Right renal pelvis (tissue), 4 donors: Measurements from ENCODE around the gene BTNL2. TPM values are rescaled to one million over a fixed set of nuclear protein-coding genes. Genes with fewer than 3 reads are reported as not detected.

Experiments used
- DNase-seq, 4 donors: peaks; one replicate each; pipeline ENCODE4 v3.0.0-alpha.2; 2013; ENCODE audit warnings: low read depth in 4 of 4, low spot score in 3 of 4, missing footprints in 1 of 4
- polyA plus RNA-seq, 4 donors: library from polyadenylated mRNA; unstranded; fragments of 120-200 nt; gene quantifications; one replicate each; pipeline ENCODE4 v1.2.1, GENCODE V29; 2013; ENCODE audit not compliant: insufficient read length in 4 of 4

Gene BTNL2
- polyA plus RNA-seq, 4 donors = 0.19 to 1.3 (median 0.52) TPM; not detected in 1

DNA sequence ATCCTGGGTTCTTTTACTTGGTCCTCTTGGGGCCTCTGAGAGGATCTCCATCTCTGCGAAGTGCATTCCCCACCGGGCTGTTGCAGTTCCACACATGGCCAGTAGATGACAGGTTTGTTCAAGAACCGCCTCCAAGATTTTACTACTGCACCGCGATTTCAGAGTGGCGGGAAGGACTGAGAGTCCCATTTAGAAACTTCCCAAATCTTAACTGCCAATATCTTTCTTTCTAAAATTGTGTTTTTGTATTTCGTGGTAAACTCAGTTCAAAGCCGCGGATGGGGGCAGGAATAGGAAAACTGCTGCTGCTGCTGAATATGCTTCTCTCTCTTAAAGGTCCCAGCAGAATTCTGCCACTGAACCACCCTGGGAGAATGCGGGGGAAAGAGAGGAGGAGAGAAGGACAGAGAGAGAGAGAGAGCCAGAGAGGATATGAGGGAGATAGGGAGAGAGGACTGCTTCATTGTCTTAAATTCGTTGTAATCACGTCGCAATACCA, 8.6 kb upstream of the BTNL2 start:
- peak; percentile 54 to 66 (median 56) for DNase-seq

DNA sequence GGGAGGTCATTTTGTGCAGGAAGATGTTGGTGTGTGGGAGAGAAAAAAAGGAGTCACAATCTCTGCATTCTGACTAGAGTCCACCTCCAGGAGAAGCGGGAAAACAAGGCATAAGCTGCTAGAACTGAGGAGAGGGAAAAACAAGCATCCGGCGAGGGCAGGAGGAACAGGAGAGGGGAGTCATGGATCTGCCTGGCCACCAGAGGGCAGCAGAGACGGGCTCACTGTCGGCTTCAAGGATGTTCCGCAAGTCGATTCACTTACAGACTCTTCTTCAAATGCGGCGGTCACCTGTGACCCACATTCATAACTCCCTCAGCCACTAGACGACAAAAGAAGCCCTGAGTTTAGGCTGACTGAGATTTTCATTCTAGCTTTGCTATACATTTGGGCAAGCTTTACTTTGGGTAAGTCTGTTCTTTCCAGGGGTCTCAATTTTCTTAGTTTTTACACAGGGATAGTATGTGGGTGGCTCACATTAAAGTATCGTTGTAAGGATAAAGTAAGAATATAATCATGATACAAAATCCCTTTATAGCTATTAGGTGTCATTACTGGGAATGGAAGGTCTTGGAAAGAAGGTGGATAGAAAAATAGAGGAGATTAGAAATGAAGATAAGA, 6.6 kb upstream of the BTNL2 start:
- peak; percentile 43 to 68 (median 60) for DNase-seq

DNA sequence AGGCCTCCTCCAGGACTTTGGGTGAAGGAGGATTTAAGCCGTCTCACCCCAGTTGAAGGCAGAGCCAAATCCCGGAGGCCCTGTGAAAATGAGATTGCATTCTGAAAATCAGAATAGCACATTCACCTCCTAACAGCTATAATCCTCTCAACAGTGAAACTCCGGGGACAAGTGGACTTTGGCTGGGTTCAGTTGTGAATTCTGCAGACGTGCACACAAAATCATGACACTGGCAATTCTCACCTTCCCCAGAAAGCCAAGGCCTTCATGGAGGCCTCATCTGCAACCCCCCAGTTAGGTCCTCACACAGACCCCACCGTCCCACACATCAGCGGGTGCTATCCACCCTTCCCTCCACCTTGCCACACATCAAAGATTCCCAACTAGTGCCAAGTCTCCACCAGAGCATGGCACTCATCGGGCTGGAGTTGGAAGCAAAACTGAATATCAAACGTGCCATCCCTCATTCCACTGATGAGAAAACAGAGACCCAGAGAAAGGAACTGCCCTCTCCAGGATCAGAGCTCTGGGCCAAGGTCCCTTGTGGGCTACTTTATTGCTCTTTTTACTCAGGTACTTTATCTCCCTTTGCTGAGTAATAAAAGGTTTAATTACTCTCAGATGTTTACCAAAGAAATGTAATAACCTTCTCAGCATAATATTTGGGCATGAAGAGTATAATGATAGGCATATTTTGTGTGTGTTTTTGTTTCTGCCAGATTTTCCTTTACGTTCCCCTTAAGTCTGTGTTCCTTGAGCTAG, 4.8 kb upstream of the BTNL2 start:
- DNase-seq = no peak

DNA sequence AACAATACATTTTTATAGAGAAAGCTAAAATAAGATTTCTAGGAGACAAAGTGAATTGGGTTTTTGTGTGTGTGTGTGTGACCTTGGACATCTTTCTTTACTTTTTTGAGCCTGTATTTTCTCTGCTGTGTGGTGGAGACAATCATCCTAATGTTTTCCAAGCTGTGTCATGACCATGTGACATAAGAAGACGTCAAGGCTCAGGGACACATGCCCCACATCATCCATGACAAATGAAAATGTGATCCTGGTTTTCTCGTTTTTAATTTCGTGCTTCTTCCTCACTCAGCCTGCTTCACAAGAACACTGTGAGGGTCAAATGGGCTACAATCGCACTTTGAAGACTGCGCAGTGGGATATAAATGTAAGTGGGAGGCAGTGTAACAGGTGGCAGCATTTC, 3.9 kb upstream of the BTNL2 start:
- DNase-seq = no peak

DNA sequence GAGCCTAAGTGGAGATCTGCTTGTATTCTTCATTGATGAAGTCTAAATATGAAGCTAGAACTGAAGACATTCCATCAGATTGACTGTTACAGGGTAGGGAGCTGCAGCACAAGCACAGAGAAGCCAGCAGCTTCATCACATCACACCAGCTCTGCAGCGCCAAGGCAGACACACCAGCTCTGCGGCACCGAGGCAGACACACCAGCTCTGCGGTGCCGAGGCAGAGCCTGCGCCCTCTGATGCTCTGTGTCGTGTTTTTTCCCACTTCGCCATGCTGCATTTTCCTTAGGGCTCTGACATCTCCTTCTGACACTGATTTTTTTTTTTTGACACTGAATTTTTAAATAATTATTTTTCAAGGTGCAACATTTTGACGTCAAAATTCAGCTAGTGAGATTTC, 784 bp downstream of the BTNL2 start:
- DNase-seq = no peak

DNA sequence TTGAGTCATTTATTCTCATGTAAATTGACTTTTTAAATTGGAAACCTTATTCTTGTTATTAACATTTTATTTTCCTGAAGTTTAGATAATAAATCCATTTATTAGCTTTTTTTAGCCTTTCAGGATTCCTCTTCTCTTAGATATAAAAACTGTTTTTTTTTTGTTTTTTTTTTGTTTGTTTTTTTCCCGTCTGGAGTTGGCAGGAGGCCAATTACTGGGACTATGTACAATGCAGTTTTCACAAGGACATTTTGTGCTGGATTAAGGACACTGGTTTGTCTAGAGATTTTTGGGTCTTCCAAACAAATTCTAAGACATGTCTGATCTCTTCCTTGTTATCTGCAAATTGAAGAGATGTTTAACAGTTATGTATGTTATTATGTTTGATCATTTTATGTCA, 1.3 kb downstream of the BTNL2 start:
- no peak for DNase-seq

DNA sequence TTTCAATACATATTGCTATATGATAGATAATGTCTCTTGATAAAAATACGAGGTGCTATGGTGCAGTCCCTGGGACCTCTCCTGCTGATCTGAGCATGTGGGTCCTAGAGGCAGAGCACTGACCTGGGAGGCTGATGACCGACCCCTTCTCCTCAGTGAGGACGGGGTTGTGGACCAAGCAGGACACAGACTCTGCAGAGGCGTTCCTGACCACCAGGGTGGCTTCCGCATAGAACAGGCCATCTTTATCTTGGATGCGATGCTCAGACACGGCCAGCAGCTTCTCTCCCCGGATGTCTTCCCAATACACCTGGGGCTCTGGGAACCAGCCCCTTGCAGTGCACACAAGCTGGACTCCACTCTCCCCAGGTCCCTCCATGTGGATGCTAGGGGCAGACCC, 4.2 kb downstream of the BTNL2 start:
- DNase-seq = no peak

DNA sequence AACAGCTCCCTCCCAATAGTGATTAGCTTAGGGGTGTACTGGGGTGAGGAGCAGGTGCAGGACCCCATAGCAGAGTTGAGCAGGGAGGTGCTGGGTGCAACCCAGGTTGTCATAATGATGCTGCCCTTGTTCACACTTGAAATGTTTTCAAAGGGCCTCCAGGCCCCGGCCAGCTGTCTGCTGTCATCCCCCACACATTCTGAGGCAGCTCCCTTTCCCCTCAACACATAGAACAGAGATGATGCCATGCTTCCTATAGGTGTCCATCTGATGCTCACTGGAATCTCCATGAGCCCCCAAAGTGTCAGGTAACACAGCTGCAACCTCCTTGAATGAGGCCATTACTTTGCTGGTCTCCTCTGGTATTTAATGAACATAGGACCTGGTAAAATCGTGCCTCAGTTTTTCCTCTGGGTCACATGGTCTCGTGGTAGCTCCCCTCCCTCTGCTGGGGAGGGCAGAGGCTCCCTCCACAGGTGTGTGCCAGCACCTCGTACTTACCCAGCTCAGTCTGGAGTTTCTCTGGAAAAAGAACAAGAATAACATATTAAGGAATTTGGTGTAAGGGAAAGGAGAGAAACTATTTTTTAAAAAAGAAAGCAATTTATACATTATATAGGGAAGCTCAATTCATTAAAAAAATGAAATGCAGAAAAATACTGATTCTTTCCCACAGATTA, 5.6 kb downstream of the BTNL2 start:
- DNase-seq = no peak

DNA sequence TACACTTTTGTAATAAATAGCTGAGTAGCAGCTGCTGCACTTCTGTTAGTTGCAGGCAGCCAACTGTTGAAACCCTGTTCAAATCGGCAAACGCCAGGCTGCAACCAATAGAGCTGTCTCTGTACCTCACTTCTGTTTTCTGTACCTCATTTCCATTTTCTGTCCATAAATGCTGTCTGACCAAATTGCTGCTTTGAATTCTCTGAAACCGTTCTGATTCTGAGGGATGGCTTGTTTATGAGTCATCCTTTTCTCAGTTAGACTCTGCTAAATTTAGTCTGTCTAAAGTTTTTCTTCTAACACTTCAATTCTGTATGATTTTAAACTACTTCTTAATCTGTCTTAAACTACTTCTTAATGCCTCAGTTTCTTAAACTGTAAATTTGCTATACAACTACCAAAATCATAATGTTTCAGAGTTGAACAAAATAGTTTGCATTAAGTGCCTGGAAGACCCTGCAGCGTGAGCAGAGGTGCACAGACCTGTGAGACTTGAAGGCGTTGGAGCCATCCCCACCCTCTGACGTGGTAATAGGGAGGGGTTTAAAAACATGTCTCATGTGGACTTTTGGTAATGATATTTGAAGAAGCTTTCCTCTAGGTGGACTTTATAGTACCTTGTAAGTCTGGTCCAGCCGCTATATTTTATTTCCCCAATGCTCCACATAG, 9.6 kb downstream of the BTNL2 start:
- DNase-seq = no peak

DNA sequence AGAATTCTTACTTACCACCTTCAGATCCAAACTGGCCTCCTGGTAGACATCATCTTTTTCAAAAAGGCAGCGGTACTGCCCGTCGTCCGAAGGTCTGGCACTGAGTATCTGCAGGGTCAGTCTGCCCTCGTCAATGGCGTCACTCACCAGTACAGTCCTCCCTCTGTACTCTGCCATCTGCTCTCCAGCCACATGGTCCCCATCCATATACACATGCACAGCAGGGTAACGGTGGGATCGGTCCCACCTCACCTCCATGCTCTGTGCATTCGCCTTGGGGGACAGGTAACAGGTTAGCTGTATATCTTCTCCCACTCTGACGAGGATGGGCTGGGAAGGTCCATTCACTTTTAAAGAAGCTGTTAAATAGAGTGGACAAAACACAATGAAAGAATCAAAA, 11.0 kb downstream of the BTNL2 start:
- DNase-seq = no peak

DNA sequence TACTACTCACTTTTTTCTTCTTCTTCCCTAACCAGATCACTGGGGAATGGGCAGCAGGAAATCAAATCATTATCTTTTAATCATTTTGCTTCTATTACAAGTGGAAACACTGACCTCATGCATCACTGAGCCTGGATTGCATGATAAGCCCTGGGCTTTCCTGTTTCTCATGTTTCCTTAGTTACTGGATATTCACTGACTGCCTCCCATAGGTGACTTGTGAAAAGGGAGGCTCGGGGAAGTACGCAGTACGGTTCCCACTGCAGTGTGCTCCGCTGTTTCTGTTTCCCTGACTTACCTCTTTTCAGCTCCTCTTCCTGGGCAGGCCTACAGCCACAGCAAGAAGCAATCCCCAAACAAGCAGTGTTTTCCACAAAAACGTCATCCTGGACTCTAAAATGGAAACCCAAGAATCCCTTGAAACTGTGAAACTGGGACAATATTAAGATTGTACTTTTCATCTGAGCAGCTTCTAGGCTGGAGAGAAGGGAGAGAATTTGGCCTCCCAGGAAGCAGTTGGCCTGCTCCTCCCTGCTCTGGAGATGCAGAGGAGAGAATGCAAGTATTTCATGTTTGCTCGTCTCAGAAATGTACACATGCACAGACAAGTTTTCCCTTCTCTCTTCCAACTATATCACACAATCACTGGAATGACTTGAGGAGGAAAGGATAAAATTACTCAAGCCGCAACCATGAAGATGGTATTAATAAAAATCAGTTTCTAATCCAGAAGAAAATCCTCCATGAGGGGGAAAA, 13.1 kb downstream of the BTNL2 start:
- DNase-seq = no peak

DNA sequence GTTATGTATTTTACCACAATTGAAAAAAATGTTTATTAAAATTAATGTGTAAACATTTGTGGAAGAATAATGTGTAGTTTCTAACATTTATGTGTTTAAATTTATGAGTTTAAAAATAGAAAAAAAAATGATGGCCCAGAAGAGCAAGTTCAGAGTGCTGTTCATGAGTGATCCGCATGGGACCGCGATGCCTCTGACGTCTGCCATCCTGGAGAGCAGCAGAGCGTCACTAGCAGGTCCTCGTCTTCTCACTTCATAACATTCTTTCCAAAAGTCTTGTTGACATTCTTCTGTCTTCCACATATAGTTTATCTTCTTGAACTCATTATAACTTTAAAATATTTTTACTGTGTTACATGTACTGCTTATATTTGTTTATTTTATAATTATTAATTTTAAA, 15.5 kb downstream of the BTNL2 start:
- DNase-seq = no peak

DNA sequence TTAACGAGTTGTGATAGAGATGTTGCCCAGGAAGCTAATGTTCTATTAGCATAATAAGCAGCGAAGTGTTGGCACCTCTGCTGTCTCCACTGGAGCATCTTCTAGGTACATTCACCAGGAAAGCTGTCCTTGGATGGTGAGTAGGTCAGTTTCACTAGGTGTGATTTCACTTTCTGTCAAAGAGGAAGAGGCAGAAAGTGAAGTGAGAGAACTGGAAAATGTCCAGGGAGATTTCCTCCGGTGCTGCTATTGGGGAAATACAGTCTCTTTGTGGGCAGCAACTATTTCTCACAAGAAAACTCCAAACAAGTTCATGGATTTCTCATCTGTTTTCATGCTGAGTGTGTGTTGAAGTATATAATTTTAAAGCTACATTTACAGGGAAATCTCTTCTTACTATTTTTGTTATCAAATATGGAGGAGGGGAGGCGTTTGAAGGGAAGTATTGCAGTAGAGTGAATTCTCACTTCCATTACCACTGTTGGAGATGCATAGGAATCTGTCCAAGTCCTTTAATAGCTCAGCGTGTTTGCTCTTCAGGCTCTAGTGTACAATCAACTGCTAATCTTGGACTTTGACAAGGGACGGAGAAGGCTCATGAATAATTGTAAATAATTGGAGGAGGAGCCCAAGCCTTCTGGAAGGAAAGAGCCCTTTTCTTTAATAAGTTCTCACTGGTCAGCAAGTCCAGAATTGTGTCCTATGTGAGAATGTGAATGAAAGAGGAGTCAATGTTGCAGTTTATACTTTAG, 19.2 kb downstream of the BTNL2 start:
- DNase-seq = no peak

DNA sequence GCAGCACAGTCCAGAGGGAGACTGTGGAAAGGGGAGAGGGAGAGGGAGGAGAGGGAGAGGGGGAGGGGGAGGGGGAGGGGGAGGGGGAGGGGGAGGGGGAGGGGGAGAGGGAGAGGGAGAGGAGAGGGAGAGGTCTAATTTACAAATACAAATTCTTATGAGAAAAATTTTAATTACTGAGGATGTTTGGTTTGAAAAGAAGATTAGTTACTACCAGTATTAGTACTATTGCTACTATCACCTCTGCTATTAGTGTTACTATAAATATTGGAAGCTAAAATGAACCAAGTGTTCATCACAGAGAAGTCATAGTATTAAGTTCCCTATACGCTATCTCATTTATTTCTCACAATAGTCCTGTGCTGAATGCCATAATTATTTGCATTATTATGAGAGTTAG, 20.9 kb downstream of the BTNL2 start:
- DNase-seq = no peak

DNA sequence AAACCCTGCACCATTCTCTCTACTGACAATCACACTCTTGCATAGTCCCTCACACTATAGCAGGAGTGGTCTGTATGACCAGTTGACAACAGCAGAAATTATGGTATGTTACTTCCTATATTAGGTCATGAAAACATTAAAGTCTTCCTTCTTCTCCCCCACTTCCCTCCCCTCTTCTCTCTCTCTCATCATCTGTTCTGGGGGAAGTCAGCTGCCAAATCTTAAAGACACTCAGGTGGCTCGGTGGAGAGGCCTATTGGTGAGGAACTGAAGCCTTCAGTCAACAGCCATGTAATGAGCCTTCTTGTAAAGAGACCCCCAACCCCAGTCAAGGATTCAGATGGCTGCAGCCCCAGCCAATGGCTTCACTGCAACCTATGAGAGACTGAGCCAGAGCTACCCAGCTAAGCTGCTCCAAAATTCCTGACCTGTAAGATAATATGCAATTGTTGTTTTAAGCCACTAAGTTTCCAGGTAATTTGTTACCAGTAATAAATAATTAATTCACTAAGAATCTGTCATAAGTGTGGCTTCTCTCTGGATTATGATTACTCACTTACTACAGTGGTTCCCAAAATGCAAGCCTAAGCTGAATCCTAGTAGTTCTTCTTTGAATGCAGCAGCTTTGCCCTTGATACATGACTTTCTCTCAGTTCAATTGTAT, 24.1 kb downstream of the BTNL2 start:
- no peak for DNase-seq

DNA sequence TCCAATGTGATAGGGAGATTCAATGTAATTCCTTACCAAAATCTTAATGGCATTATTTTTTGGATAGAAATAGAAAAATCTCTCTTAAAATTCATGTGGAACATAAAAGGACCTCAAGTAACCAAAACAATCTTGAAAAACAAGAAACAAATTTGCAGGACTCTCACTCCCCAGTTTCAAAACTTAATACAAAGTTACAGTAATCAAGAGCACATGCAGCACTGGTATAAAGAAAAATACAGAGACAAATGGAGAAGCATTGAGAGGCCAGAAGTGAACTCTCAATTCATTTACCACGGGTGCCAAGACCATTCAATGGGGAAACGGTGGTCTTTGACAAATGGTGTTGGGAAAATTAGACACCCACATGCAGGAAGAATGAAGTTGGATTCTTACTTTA, 27.4 kb downstream of the BTNL2 start:
- no peak for DNase-seq

DNA sequence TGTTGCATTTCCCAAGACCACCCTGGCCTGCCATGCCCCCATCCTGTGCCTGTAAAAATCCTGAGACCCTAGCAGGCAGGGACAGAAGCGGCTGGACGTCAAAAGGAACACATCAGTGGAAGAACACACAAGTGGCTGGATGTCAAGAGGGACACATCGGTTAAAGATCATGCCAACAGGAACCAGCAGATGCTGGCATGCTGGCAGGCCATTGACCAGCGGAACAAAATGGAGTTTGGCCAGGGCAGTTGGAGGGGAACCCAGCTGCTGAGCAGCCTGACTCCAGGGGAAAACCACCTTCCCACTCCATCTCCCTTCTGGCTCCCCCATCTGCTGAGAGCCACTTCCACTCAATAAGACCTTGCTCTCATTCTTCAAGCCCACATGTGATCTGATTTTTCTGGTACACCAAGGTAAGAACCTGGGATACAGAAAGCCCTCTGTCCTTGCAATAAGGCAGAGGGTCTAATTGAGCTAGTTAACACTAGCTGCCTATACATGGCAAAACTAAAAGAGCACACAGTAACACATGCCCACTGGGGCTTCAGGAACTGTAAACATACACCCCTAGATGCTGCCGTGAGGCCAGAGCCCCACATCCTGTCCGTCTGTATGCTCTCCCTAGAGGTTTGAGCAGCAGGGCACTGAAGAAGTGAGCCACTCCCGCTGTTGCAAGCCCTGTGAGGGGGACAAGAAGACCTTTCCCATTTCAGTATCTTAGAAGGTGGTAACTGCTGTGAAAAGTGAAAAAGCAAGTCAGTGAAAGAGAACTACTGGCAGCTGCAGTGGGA, 31.0 kb downstream of the BTNL2 start:
- no peak for DNase-seq

DNA sequence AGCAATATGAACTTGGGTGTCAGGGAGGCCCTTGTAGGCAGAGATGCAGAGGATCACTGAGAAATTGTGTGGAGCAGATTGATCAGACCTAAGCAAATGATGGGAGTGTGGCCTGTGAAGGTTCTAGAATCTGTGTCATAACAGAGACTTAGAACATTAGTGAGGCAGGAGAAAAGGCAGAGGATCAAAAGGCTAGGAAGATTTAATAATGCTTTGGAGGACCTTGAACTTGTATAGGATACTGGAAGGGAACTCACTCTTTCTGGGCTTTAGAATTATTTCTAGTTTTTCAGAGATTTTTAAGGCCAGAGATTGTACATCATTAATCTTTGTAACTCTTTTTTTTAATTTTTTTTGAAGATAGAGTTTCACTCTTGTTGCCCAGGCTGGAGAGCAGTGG, 35.2 kb downstream of the BTNL2 start, which contains the start of gene TSBP1:
TSS of gene TSBP1 (minus strand) at position 101 of the 400 bp plus-strand sequence. CDS start 197 bp downstream, outside the sequence.
- DNase-seq = no peak
